Astrocyte of the cerebellum (primary cell): ENCODE measurements around the gene SH2D6.

Source experiments
- DNase-seq: peaks from one replicate; pipeline ENCODE4 v3.0.0-alpha.2; 2011; ENCODE audit warnings: low read depth
- H3K4me3 ChIP-seq: 2 replicates; pipeline ENCODE4 v1.5.1; 2011; ENCODE audit warnings: mild to moderate bottlenecking, low read depth, low read length, moderate library complexity
- CTCF ChIP-seq: IDR thresholded peaks from 2 replicates; pipeline ENCODE4 v1.5.1; 2012; ENCODE audit warnings: low read length, low read depth, moderate library complexity, mild to moderate bottlenecking; ENCODE audit errors: missing control alignments
- in situ Hi-C: cut with HindIII; loops from 2 replicates; pipeline ENCODE4 v1.10.0; 2017; ENCODE audit warnings: low sequenced_read_pairs

SH2D6 gene

GRCh38 chr2:85468704-85469349, 50.3 kb downstream of the SH2D6 start:
- no peak for TF ChIP-seq CTCF

GRCh38 chr2:85470850-85471800, 52.6 kb downstream of the SH2D6 start:
- no peak overlapping the region for H3K4me3 ChIP-seq
- no peak for DNase-seq
- in situ Hi-C loops = no loop called here
- no peak for TF ChIP-seq CTCF

More at GRCh38 chr2:85468704-85469349, 50.3 kb downstream of the SH2D6 start:
- in situ Hi-C loops = no loop called here
- H3K4me3 ChIP-seq = no peak overlapping the region
- DNase-seq = peak; percentile 48

GRCh38 chr2:85472261-85472660, 53.7 kb downstream of the SH2D6 start:
- H3K4me3 ChIP-seq = no peak overlapping the region
- no peak for TF ChIP-seq CTCF
- in situ Hi-C loops = no loop called here
- no peak for DNase-seq

- in situ Hi-C loops = no loop called here
- no peak for TF ChIP-seq CTCF
- no peak overlapping the region for H3K4me3 ChIP-seq
- no peak for DNase-seq
These were observed 57.4 kb downstream of the SH2D6 start for GRCh38 chr2:85475799-85476490.

GRCh38 chr2:85476624-85477023, 58.1 kb downstream of the SH2D6 start:
- no peak for DNase-seq
- TF ChIP-seq CTCF = no peak
- H3K4me3 ChIP-seq = no peak overlapping the region
- in situ Hi-C loops = no loop called here

GRCh38 chr2:85477884-85478283, 59.4 kb downstream of the SH2D6 start:
- no peak for TF ChIP-seq CTCF
- DNase-seq = no peak
- in situ Hi-C loops = no loop called here
- no peak overlapping the region for H3K4me3 ChIP-seq
